ENCODE data around the gene SORL1-AS1.

SORL1-AS1 gene

DNA sequence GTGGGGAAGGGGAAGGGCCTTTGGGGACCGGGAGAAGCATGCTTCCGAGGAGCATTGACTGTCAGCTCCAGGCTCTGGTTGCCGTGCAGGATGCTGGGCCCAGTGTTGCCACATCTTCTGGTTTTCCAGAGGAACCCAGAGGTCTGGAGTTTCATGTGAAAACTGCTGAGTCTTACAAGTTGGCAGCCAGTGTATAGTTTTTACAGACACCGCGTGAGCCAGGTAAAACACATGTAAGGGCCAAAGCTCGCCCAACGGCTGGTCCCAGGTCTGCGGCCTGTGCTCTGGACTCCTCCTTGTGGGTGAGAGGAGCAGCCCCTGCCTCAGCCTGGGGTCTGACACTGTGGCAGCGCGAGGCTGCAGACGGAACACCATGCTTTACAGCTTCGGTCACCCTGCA, 18.4 kb upstream of the SORL1-AS1 start:
- Mint-ChIP-seq H3K9me3 (no peaks in the 10 kb centered on the region), H3K36me3 (ENCODE audit: low read depth) (peaks cover 71% of the 10 kb centered on the region), H3K27me3 (no peaks in the 10 kb centered on the region), H3K4me1 (peaks cover 85% of the 10 kb centered on the region), H3K27ac (peak overlapping the region; percentile 18), H3K4me3 (no peak overlapping the region)
- no peak for DNase-seq
- POLR2A ChIA-PET: interaction anchor here (0.7 kb wide), 1 partner anchor 10 kb away, joined by 3 read pairs; no protein-coding TSS in a partner anchor
- CTCF ChIA-PET: no interaction called here

DNA sequence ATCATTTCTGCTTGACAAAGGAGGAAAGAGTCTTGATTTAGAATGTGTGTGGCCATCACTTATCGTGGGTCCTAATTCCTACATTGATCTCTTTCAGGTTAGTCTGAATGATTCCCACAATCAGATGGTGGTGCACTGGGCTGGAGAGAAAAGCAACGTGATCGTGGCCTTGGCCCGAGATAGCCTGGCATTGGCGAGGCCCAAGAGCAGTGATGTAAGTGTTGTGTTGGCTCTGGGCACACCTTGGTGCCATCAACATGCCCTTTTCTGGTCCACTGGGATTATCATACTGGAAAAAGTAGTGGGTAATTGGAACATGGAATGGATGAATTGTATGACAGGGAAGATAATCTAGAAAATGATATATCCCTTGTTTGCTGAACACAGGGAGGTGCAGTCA, 17.1 kb upstream of the SORL1-AS1 start:
- peaks cover 65% of the 10 kb centered on the region for H3K36me3 Mint-ChIP-seq (ENCODE audit: low read depth)
- no peaks in the 10 kb centered on the region for H3K9me3 Mint-ChIP-seq
- CTCF ChIA-PET: no interaction called here
- POLR2A ChIA-PET: interaction anchor here (4.1 to 7.4 kb wide), 2 partner anchors 12 kb away, joined by 22 to 96 read pairs; no protein-coding TSS in a partner anchor
- H3K4me1 Mint-ChIP-seq: peaks cover 89% of the 10 kb centered on the region
- H3K27ac Mint-ChIP-seq: no peak overlapping the region
- no peaks in the 10 kb centered on the region for H3K27me3 Mint-ChIP-seq
- no peak for DNase-seq
- H3K4me3 Mint-ChIP-seq: no peak overlapping the region

DNA sequence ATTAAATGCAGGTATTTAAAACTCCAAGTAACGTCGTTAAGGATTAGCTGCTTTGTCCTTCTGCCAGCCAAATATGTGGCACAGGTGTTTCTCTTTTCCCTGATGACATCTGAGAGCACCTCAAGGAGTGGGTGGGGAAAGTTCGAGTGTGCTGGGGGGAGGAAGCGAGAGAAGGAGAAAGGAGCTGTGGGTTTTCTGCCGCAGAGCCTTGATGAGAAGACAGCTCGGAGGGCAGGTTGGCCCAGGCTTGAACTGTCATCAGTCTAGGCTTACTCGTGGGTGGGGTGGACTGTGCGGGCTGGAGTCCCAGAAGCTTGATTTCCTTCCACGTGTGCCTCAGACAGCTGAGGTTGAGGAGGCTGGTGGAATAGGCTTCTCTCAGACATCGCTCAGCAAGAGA, 15.2 kb upstream of the SORL1-AS1 start:
- Mint-ChIP-seq H3K4me1 (peaks cover 94% of the 10 kb centered on the region), H3K27ac (peak overlapping the region; percentile 61), H3K4me3 (peak overlapping the region; percentile 25), H3K36me3 (ENCODE audit: low read depth) (peaks cover 50% of the 10 kb centered on the region), H3K9me3 (no peaks in the 10 kb centered on the region), H3K27me3 (no peaks in the 10 kb centered on the region)
- CTCF ChIA-PET: interaction anchor here (0.6 to 9.8 kb wide), 7 partner anchors 10 to 148 kb away, joined by 3 to 91 read pairs (median 5); partner anchors contain the start of genes SORL1 and SORL1-AS1
- peak; percentile 75 for DNase-seq
- POLR2A ChIA-PET: interaction anchor here (0.7 to 11.2 kb wide), 7 partner anchors 10 to 176 kb away, joined by 3 to 187 read pairs (median 8); partner anchors contain the start of genes SC5D, SORL1 and SORL1-AS1

DNA sequence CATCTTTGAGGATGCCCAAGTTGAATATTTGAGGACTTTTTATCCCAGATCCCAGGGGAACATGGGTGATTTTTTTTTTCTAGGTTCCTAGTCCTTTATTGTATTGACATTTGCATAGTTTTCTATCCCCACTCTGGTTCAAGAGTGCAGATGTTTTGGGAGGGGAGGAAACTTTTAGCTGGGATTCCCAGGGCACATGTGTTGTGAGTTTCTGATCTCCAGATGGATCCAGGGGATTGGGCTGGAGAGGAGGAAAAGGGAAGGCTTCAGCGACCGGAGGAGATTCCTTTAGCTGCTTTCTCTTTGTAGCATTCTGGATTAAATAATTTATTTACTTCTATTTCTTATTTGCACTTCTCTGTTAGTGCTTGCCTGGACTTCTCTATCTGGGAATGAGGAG, 14.7 kb upstream of the SORL1-AS1 start:
- Mint-ChIP-seq H3K27ac (peak overlapping the region; percentile 61), H3K9me3 (no peaks in the 10 kb centered on the region), H3K4me1 (peaks cover 94% of the 10 kb centered on the region), H3K27me3 (no peaks in the 10 kb centered on the region), H3K4me3 (peak overlapping the region; percentile 25), H3K36me3 (ENCODE audit: low read depth) (peaks cover 47% of the 10 kb centered on the region)
- ChIA-PET POLR2A (interaction anchor here (1.3 to 11.2 kb wide), 6 partner anchors 10 to 175 kb away, joined by 3 to 187 read pairs (median 15); partner anchors contain the start of genes SC5D, SORL1 and SORL1-AS1), CTCF (interaction anchor here (1.2 to 9.8 kb wide), 5 partner anchors 14 to 148 kb away, joined by 3 to 91 read pairs (median 5); partner anchors contain the start of genes SORL1 and SORL1-AS1)
- no peak for DNase-seq

DNA sequence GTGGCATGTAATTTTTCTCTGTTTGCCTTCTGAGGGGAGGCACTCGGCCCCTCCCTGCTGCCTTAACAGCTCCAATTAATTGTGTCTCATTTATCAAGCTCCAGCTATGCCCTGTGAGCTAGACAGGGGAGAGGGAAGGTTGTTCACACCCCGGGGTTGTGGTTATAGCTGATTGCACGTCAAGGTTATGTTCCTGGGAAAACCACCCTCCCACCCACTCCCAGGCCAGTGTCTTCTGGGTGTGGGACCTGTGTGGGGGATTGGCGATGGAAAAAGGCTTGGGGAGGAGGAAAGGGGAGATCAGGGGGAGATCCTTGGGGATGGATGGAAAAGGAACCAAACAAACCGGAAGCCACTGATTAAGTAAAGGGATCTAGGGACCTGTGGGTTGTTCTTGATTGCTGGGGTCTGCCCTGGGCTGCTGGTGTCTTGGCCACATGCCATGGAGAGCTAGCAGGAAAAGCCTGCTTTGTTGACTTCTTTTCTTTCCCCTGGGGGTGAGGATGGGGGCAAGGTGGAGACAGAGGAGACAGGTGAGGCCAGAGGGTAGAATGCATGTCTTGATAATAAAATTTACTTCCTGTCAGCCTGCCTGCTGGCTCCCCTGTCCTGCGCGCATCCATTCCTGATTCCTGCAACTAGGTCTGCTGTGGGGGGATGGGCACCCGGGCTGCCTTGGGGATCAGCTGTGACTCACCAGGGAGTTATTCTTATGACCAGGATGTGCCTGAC, 13.5 kb upstream of the SORL1-AS1 start:
- Mint-ChIP-seq H3K4me3 (peak overlapping the region; percentile 38), H3K9me3 (no peaks in the 10 kb centered on the region), H3K27ac (peak overlapping the region; percentile 99), H3K36me3 (ENCODE audit: low read depth) (peaks cover 41% of the 10 kb centered on the region), H3K27me3 (no peaks in the 10 kb centered on the region), H3K4me1 (peaks cover 94% of the 10 kb centered on the region)
- DNase-seq: peak; percentile 45
- POLR2A ChIA-PET: interaction anchor here (1.1 to 11.2 kb wide), 5 partner anchors 8 to 49 kb away, joined by 5 to 187 read pairs (median 22); partner anchors contain the start of genes SORL1 and SORL1-AS1
- CTCF ChIA-PET: interaction anchor here (1.0 to 9.8 kb wide), 5 partner anchors 9 to 141 kb away, joined by 3 to 91 read pairs (median 3); partner anchors contain the start of genes SORL1 and SORL1-AS1

DNA sequence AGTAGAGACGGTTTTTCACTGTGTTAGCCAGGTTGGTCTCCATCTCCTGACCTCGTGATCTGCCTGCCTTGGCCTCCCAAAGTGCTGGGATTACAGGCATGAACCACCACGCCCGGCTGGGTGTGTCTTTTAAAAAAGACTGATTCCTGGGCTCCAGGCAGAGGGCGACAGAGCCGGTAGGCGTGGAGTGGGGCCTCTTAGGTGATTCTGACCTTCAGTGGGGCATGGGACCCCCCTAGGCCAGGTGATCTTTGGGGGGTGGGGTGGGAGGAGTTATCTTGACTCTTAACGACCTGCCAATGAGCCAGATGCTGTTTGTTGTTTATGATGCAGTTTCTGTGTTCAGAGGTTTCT, 12.9 kb upstream of the SORL1-AS1 start:
- peaks cover 96% of the 10 kb centered on the region for H3K4me1 Mint-ChIP-seq
- peak overlapping the region; percentile 99 for H3K27ac Mint-ChIP-seq
- ChIA-PET POLR2A (interaction anchor here (1.3 to 11.2 kb wide), 6 partner anchors 8 to 46 kb away, joined by 3 to 187 read pairs (median 14); partner anchors contain the start of genes SORL1 and SORL1-AS1), CTCF (interaction anchor here (1.0 to 9.8 kb wide), 4 partner anchors 9 to 16 kb away, joined by 3 to 91 read pairs (median 4); partner anchors contain the start of genes SORL1 and SORL1-AS1)
- no peaks in the 10 kb centered on the region for H3K9me3 Mint-ChIP-seq
- H3K27me3 Mint-ChIP-seq: no peaks in the 10 kb centered on the region
- DNase-seq: no peak
- H3K36me3 Mint-ChIP-seq (ENCODE audit: low read depth): peaks cover 38% of the 10 kb centered on the region
- peak overlapping the region; percentile 38 for H3K4me3 Mint-ChIP-seq

DNA sequence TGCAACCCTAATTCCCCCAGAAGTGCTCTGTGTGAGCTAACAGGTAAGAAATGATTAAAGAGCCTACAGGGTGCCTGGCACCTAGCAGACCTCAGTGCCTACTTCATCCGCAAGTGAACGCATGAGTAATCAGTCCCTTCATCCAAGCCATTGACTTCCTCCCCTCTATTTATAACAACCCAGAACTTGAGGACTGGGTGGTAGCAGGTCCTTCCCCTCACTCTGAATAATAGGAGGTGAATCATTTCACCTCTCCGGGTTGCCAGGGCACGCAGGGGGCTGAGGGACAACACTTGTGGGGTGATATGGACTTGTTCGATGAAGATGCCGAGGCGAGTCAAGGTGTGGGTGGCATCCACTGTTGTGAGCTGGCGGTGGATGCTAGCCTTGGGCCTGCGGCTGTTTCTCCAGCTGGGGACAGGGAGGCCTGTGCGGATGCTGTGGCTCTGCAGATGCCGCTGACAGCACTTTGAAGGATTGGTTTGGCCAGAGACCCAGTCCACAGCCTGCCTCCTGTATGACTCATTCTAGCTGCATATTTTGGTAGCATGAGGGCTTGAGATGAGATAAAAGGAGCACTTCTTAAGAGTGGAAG, 11.7 kb upstream of the SORL1-AS1 start:
- no peaks in the 10 kb centered on the region for H3K27me3 Mint-ChIP-seq
- peaks cover 34% of the 10 kb centered on the region for H3K36me3 Mint-ChIP-seq (ENCODE audit: low read depth)

DNA sequence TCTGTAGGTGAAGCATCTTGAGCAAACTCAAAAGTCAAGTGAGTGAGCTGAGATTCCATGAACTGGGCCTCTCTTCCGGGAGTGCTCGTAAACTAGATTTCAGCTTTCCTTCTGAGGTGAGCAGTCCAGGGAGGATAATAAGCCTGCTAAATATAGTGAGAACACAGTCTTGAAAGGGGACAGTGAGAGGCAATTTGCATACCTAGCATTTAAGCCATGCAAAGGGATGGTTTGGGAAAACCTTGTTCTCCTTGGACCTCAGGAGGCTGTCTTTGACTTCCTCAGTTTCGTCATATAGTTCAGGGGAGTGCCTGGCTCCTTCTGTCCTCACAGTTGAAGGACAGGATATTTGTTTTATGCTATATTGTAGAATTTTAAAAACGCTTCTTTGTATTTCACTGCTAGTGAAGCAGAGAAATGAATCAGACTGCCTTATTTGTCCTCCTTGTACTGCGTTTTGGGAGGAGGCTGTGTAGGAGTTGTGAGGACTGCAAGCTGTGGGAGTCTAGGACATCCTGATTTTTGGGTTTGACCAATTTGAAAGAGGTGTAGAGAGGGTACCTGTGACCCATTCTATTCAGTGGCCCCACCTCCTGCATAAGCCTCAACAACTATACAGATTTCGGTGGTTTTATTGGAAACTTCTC, 11.0 kb upstream of the SORL1-AS1 start:
- H3K36me3 Mint-ChIP-seq (ENCODE audit: low read depth): peaks cover 33% of the 10 kb centered on the region
- CTCF ChIA-PET: interaction anchor here (1.3 to 9.8 kb wide), 4 partner anchors 13 to 127 kb away, joined by 3 to 91 read pairs (median 4); partner anchors contain the start of genes SORL1 and SORL1-AS1
- no peaks in the 10 kb centered on the region for H3K9me3 Mint-ChIP-seq
- H3K4me3 Mint-ChIP-seq: peak overlapping the region; percentile 38
- peaks cover 98% of the 10 kb centered on the region for H3K4me1 Mint-ChIP-seq
- peak overlapping the region; percentile 99 for H3K27ac Mint-ChIP-seq
- H3K27me3 Mint-ChIP-seq: no peaks in the 10 kb centered on the region
- DNase-seq: no peak
- POLR2A ChIA-PET: interaction anchor here (0.6 to 11.2 kb wide), 7 partner anchors 7 to 171 kb away, joined by 3 to 187 read pairs (median 6); partner anchors contain the start of genes SC5D, SORL1 and SORL1-AS1

More for the DNA sequence above, 11.7 kb upstream of the SORL1-AS1 start:
- DNase-seq: peak; percentile 86
- Mint-ChIP-seq H3K27ac (peak overlapping the region; percentile 99), H3K4me3 (peak overlapping the region; percentile 38), H3K4me1 (peaks cover 98% of the 10 kb centered on the region), H3K9me3 (no peaks in the 10 kb centered on the region)
- CTCF ChIA-PET: interaction anchor here (0.9 to 9.8 kb wide), 6 partner anchors 13 to 172 kb away, joined by 3 to 91 read pairs (median 4); partner anchors contain the start of genes SC5D, SORL1 and SORL1-AS1
- POLR2A ChIA-PET: interaction anchor here (0.6 to 11.2 kb wide), 8 partner anchors 8 to 172 kb away, joined by 3 to 187 read pairs (median 6); partner anchors contain the start of genes SC5D, SORL1 and SORL1-AS1

DNA sequence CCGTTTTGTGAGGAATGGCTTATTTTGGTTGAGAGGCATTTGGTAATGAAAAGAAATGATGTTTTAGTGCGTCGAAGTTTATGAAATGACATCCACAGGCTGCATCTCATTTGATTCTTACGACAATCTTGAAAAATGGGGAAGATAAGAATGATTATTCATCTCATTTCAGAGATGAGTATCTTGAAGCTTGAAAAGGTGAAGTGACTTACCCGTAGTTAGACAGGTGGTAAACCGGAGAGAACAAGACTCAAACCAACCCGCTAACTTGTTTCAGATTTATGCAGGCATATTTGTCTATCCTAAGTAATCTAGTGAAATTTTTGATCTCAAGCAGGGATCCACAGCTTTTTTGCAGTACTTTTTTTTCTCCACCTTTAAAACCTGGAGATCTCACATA, 9.1 kb upstream of the SORL1-AS1 start:
- Mint-ChIP-seq H3K9me3 (no peaks in the 10 kb centered on the region), H3K27ac (peak overlapping the region; percentile 99), H3K27me3 (no peaks in the 10 kb centered on the region), H3K36me3 (ENCODE audit: low read depth) (peaks cover 47% of the 10 kb centered on the region), H3K4me3 (no peak overlapping the region), H3K4me1 (peaks cover 97% of the 10 kb centered on the region)
- ChIA-PET CTCF (interaction anchor here (9.8 kb wide), 1 partner anchor 11 kb away, joined by 91 read pairs; the partner anchor contains the start of genes SORL1 and SORL1-AS1), POLR2A (interaction anchor here (1.2 to 11.2 kb wide), 2 partner anchors 11 to 20 kb away, joined by 3 to 187 read pairs; partner anchors contain the start of genes SORL1 and SORL1-AS1)
- DNase-seq: no peak

DNA sequence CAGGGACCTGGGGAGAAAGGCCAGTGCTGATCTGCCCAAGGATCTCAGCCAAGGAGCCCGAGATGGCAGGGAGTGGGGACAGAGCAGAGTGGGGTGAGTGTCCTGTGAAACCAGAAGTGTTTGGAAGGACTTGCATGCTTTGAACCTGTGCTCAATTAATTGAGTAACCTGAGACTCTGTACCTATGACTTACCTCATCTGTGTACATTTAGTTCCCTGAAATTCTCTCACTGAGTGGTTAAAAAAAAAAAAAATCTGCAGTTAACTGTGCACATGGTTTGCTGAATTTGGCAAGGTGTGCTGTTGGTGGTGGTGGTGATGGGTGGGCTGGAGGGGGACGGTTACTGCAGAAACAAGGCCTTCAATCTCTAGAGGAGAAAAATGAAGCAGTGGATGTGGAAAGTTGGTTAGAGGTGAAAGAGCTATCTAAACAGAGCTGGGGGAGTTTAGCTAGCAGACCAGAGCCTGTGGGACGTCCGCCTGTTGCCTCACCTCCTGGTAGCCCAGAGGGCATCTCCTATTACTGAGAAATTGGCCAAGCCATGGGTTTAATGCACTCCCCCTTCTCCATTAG, 8.3 kb upstream of the SORL1-AS1 start:
- H3K4me1 Mint-ChIP-seq: peaks cover 97% of the 10 kb centered on the region
- CTCF ChIA-PET: interaction anchor here (9.8 kb wide), 1 partner anchor 10 kb away, joined by 91 read pairs; the partner anchor contains the start of genes SORL1 and SORL1-AS1
- DNase-seq: no peak
- peak overlapping the region; percentile 4 for H3K27ac Mint-ChIP-seq
- POLR2A ChIA-PET: interaction anchor here (1.2 to 11.2 kb wide), 2 partner anchors 10 to 20 kb away, joined by 3 to 187 read pairs; partner anchors contain the start of genes SORL1 and SORL1-AS1
- no peaks in the 10 kb centered on the region for H3K27me3 Mint-ChIP-seq
- no peaks in the 10 kb centered on the region for H3K9me3 Mint-ChIP-seq
- H3K36me3 Mint-ChIP-seq (ENCODE audit: low read depth): peaks cover 51% of the 10 kb centered on the region
- no peak overlapping the region for H3K4me3 Mint-ChIP-seq

DNA sequence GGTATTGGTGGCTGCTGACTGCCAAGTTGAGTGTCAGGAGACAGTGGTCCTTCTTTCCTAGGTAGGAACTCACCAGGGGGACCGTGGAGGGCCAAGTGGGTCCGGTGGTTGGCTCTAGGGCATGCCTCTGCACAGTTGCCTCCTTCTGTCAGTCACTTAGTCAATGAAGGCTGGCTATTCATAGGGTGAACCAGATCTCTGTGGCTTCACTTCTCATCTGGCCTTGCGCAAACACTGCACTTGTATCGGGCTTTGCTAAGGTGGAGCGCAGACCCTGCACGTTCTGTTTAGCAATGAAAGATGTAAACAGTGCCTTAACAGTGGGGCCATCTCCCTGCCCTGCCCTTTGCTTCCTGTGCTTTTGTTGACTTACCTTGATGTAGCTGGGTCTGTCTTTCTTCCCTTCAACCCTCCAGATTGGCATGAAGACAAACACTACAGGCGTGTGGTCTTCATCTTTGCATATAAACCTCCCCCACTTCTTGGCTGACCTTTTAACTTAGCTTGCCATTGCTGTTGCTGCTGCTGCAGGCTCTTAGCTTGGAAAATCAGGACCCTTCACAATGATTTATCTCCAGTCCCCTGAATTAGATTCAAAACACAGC, 6.7 kb upstream of the SORL1-AS1 start:
- H3K4me3 Mint-ChIP-seq: peak overlapping the region; percentile 1
- POLR2A ChIA-PET: interaction anchor here (1.2 to 11.2 kb wide), 4 partner anchors 8 to 167 kb away, joined by 3 to 187 read pairs (median 13); partner anchors contain the start of genes SC5D, SORL1 and SORL1-AS1
- no peaks in the 10 kb centered on the region for H3K27me3 Mint-ChIP-seq

More for the DNA sequence above, 6.7 kb upstream of the SORL1-AS1 start:
- peaks cover 95% of the 10 kb centered on the region for H3K4me1 Mint-ChIP-seq
- H3K36me3 Mint-ChIP-seq (ENCODE audit: low read depth): peaks cover 60% of the 10 kb centered on the region
- CTCF ChIA-PET: interaction anchor here (1.2 to 9.8 kb wide), 2 partner anchors 9 to 132 kb away, joined by 4 to 91 read pairs; partner anchors contain the start of genes SORL1 and SORL1-AS1
- peak overlapping the region; percentile 59 for H3K27ac Mint-ChIP-seq
- no peaks in the 10 kb centered on the region for H3K9me3 Mint-ChIP-seq
- peak; percentile 49 for DNase-seq
